ENCODE results near the gene ABCC8.

Gene ABCC8

GRCh38 chr11:17477361-17477760 lies 716 bp upstream of the ABCC8 start:
- no peak for TF ChIP-seq TOX (CRISPR knock-in tag; IDR thresholded peaks at IDR 0.05; ENCODE audit: borderline replicate concordance)
- no peak for TF ChIP-seq ZC3H10 (CRISPR knock-in tag; IDR thresholded peaks at IDR 0.05)
- no peak for TF ChIP-seq TCF4 (CRISPR knock-in tag; IDR thresholded peaks at IDR 0.05; ENCODE audit: borderline replicate concordance)
- TF ChIP-seq POU6F1 (CRISPR knock-in tag; IDR thresholded peaks at IDR 0.05; ENCODE audit: borderline replicate concordance, low read depth) = no peak
- TF ChIP-seq ZNF565 (CRISPR knock-in tag; conservative IDR thresholded peaks at IDR 0.05; ENCODE audit: low read depth) = no peak
- TF ChIP-seq ZFP3 (CRISPR knock-in tag; IDR thresholded peaks at IDR 0.05) = no peak
- TF ChIP-seq PPARA (CRISPR knock-in tag; IDR thresholded peaks at IDR 0.05; ENCODE audit: borderline replicate concordance) = no peak
- TF ChIP-seq TSHZ2 (CRISPR knock-in tag; IDR thresholded peaks at IDR 0.05) = no peak
- TF ChIP-seq CSRNP3 (CRISPR knock-in tag; IDR thresholded peaks at IDR 0.05) = no peak
- no peak for TF ChIP-seq ZNF70 (CRISPR knock-in tag; IDR thresholded peaks at IDR 0.05)
- TF ChIP-seq SNAI2 (CRISPR knock-in tag; IDR thresholded peaks at IDR 0.05) = no peak
- TF ChIP-seq ESRRG (CRISPR knock-in tag; IDR thresholded peaks at IDR 0.05) = no peak
- TF ChIP-seq CREB5 (CRISPR knock-in tag; IDR thresholded peaks at IDR 0.05; ENCODE audit: low read depth) = no peak
- no peak for TF ChIP-seq ZFP30 (CRISPR knock-in tag; IDR thresholded peaks at IDR 0.05)
- no peak for TF ChIP-seq RARB (CRISPR knock-in tag; IDR thresholded peaks at IDR 0.05)
- no peak for TF ChIP-seq PATZ1 (CRISPR knock-in tag; IDR thresholded peaks at IDR 0.05; ENCODE audit: borderline replicate concordance)
- no peak for ATAC-seq

- ATAC-seq = no peak
- TF ChIP-seq ESRRG (CRISPR knock-in tag; IDR thresholded peaks at IDR 0.05) (no peak), ARNTL (CRISPR knock-in tag; IDR thresholded peaks at IDR 0.05; ENCODE audit: borderline replicate concordance, low read depth) (no peak), CSDC2 (CRISPR knock-in tag; IDR thresholded peaks at IDR 0.05) (no peak), RARB (CRISPR knock-in tag; IDR thresholded peaks at IDR 0.05) (no peak), POU6F1 (CRISPR knock-in tag; IDR thresholded peaks at IDR 0.05; ENCODE audit: borderline replicate concordance, low read depth) (no peak), TCF4 (CRISPR knock-in tag; IDR thresholded peaks at IDR 0.05; ENCODE audit: borderline replicate concordance) (no peak), ZNF70 (CRISPR knock-in tag; IDR thresholded peaks at IDR 0.05) (no peak), ZNF565 (CRISPR knock-in tag; conservative IDR thresholded peaks at IDR 0.05; ENCODE audit: low read depth) (no peak), CSRNP3 (CRISPR knock-in tag; IDR thresholded peaks at IDR 0.05) (no peak), PATZ1 (CRISPR knock-in tag; IDR thresholded peaks at IDR 0.05; ENCODE audit: borderline replicate concordance) (no peak), ZNF8 (CRISPR knock-in tag; IDR thresholded peaks at IDR 0.05) (no peak), TSHZ2 (CRISPR knock-in tag; IDR thresholded peaks at IDR 0.05) (no peak), TOX (CRISPR knock-in tag; IDR thresholded peaks at IDR 0.05; ENCODE audit: borderline replicate concordance) (no peak), SNAI2 (CRISPR knock-in tag; IDR thresholded peaks at IDR 0.05) (no peak), OSR1 (CRISPR knock-in tag; IDR thresholded peaks at IDR 0.05) (no peak), ISL1 (CRISPR knock-in tag; IDR thresholded peaks at IDR 0.05) (no peak), ZFP30 (CRISPR knock-in tag; IDR thresholded peaks at IDR 0.05) (no peak), ZC3H10 (CRISPR knock-in tag; IDR thresholded peaks at IDR 0.05) (no peak)
Observed at GRCh38 chr11:17477084-17477333, 364 bp upstream of the ABCC8 start.

All from SK-N-SH treated with all-trans-retinoic acid at 6 μM for 48 hours (cell line).